Activated CD4-positive, alpha-beta T cell treated with anti-CD3 and anti-CD28 coated beads for 4 hours (primary cell): ENCODE data around the gene ADGRD1.
"Not testable (repeated sequence)": the region's sequence is repeated elsewhere in the genome, so short reads cannot be mapped to it uniquely, and the experiment has no call there.

Experiments
- DNase-seq, 2 donors: peaks; one replicate each; pipeline ENCODE4 v3.0.0-alpha.2; 2020

Gene ADGRD1

GRCh38 chr12:131108177-131108955 lies 154.7 kb downstream of the ADGRD1 start:
- DNase-seq, result no peak

DNA sequence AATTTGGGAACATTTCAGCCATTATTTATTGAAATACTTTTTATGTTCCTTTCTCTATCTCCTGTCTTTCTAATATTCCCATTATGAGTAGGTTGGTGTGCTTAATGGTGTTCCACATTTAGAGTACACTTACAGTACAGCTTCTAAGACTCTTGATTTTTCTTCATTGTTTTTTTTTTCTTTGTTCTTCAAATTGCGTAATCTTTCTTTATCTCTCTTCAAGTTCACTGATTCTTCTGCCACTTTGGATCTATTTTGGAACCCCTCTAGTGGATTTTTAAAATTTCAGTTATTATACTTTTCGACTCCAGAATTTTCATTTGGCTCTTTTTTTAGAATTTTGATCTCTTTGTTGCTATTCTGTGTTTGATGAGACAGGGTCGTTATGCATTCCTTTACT lies 157.7 kb downstream of the ADGRD1 start:
- no peak for DNase-seq

DNA sequence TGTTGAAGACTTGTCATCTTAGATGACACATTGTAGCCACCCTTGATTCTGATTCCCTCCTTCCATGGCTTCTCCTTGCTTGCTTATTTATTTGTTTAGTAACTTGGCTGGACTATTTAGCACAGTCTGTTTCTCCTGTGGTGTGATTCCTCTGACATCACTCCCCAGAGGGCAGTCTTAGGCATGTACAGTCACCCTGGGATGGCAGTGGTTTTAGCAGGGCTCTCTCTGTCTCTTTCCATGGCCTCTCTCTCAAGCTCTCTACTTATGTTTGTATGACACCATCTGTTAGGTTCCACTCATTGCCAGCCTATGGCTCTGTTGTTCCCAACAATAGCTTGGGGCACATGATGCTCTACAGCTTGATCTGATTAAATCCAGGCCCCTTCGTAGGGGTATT lies 158.3 kb downstream of the ADGRD1 start:
- DNase-seq, result no peak

GRCh38 chr12:131112700-131113290 lies 159.1 kb downstream of the ADGRD1 start:
- no peak for DNase-seq

DNA sequence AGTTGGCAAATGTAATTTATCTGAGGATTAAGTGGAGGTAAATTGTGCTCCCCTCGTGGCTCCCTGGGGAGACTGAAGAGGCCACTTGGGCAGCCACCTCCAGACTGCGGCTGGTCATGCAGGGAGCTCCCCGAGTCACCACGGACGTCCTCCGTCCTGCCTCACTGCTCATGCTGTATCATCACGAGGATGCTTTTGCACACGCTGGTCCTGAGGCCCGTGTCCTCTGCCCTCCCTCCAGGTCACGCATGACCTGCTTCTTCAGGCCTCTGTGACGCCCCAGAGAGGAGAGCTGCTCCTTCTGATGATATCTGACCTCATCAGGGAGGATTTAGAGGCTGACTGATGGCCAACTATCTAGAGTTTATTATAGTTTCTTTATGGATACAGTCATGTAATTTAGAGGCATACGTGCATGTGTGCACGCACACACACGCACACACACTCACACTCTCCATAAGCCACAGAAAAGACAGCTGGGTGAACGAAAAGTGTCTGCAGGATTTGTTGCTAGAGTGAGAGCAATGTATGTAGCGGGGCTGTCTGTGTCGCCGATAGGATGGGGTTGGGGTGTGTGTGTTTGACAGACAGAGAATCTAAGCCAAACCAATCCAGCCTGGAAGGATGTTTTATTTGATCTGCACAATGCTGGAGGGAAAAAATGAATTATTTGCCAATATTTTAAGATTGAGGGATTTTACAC lies 160.0 kb downstream of the ADGRD1 start:
- DNase-seq, result no peak

DNA sequence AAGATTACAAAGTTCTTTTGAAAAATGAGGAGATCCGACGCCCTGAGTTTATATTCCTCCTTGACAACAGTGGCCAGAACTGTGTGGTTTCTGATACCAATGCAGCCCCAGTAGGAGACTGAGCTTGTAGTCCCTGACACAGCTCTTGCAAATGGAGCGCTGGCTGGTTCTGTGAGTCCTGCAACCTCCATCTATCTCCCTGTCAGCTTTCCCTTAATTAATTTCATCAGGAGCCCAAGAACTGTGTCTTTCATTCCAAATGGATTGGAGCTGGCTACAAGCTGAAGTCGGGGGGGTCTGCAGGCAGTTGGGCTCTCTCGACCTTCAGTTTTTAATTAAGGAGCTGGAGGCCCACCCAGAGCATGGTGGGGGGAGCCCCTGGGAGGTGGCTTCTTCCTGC lies 160.6 kb downstream of the ADGRD1 start:
- DNase-seq, result no peak

GRCh38 chr12:131114942-131115584 lies 161.4 kb downstream of the ADGRD1 start:
- no peak for DNase-seq

GRCh38 chr12:131115766-131116467 lies 162.2 kb downstream of the ADGRD1 start:
- DNase-seq, result no peak

GRCh38 chr12:131116468-131117117 lies 162.9 kb downstream of the ADGRD1 start:
- no peak for DNase-seq

DNA sequence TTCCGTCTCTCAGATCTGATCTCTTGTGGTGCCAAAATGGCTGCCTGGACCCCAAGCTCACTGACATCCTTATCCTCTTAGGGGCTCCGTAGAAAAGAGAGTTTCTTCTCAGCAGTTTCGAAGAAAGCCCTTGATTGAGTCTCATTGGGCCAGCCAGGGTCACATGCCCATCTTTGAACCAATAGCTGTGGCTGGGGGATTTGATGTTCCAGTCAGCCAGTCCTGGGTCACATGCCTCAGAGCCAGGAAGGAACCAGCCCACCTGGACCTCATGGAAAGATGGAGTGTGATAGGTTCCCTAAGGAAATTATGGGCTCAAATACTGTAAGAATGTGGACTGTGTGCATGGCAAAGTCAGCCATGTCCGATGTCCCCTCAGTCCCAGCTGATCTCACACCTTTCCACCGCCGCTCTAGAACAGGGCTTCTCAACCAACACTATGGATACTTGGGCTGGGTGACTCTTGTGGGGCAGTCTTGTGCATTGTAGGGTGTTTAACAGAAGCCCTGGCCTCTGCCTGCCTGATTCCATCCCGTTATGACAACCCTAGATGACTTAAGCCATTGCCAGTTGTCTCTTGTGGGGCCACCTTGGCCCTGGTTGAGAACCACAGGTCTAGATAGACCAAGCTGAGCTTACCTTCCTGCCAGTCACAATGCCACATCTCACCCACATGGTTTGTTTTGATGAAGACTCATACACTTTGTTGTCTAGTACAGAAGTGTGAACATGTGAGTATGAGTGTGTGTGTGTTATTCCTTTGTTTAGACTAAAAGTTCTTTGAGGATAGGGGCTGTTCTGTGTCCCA lies 163.9 kb downstream of the ADGRD1 start:
- DNase-seq, result no peak

GRCh38 chr12:131118371-131118770 lies 164.7 kb downstream of the ADGRD1 start:
- no peak for DNase-seq

GRCh38 chr12:131119345-131119744 lies 165.6 kb downstream of the ADGRD1 start:
- DNase-seq, result not testable (repeated sequence)

DNA sequence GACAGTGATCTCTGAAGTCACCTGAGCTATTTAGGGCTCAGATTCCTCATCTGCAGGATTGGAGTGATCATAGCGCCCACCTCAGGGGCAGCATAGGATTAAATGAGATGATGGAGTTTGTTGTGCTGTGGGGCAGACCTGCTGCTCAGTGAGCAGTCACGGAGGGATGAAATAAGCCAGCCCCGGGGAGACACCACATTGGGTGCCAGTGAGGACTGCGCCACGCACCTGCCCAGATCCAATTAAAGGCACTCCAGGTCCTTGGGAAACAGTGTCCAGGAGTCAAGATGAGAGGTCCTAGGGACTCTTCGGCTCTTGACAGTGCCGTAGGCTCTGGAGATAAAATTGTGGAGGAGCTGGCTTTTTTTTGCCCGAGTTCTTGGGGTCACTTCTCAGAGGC lies 166.2 kb downstream of the ADGRD1 start:
- DNase-seq, result no peak

DNA sequence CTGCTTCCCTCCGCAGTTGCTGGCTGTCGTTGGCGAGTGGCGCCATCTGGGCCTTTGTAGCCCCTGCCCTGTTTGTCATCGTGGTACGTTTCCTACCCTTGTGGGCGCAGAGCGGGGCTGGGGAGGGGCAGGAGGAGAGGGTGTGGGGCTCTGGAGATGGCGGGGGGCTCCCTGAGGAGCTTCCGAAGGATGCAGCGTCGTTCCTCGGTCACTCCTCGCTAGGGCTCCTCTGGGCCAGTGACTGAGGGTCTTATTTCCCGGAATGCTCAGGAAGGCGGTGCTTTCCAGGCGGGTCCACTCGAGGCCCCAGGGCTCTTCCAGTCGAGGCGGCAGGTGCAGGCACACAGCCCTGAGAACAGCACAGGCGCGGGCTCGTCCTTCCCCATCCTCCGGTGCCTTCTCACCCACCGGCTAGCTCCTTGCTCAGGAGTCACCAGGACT lies 167.1 kb downstream of the ADGRD1 start:
- no peak for DNase-seq

DNA sequence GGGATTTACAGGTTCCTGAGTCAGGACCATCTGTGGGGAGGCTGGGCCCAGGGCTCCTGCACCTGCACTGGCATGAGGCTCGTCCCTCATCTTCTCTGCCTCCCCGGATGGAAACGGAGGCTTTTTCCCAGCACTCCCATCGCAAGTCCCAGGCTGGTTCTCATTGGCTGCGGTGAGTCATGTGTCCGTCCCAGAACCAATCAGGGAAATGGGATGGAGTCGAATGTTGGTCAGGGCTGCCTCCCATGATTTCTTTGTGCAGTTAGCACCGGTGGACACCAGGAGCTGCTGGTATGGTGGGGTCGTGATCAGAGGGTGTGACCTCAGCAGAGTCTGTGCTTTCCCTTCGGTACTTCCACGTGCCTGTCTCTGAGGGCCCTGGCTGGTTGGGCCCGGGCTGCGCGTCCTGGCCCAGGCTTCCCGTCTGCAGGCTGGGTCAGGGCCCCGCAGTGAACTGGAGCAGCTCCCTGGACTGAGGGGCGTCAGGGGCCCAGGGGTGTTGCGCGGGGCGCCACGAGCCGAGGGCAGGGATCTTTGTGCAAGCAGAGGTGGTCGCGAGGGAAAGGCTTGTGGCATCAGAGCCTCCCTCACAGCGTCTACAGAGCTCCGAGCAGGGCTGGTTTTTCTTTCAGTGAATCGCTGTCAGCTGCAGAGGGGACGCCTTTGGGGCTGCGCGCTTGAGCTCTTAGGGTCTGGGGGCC lies 168.1 kb downstream of the ADGRD1 start:
- DNase-seq, result no peak

- no peak for DNase-seq
Observed at GRCh38 chr12:131122631-131123030, 168.9 kb downstream of the ADGRD1 start.

DNA sequence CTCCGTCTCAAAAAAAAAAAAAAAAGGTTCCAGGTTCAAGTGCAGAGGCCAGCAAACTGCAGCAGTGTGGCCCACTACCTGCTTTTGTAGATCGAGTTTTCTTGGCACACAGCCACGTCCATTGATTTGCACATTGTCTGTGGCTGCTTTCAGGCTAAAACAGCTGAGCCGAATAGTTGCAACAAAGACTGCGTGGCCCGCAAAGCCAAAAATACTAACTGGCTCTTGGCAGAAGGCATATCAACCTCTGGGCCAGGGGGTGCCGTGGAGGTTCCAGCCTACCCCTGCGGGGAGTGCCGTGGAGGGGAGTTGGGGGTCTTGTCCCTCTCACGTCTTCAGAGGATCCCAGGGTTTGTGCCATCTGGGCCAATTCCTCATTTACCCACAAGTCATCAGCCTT lies 170.1 kb downstream of the ADGRD1 start:
- DNase-seq, result no peak

- DNase-seq, result no peak
Observed at GRCh38 chr12:131124487-131125280, 171.0 kb downstream of the ADGRD1 start.

DNA sequence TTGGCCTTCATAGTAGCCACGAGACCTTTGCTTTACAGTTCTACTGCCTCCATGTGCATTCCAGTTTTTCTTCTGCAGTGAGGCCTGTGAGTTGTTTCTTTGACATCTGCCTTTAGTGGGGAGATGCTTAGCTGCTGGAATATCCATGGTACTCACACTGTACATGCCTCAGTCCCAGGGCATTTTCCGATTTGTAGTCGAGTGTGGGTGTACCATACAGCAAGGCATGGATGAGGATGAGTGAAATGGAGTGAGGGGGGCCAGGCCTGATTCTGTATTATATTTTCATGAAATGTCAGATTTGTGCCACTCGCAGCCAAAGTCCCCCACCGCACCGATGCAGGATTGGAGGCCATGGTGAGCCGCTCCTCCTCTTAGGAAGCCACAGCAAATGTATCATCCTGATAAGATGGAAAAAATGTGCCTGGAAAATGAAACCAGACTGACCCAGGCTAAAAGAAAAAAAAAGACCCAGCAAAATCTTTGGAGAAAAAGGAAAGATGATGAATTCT lies 173.0 kb downstream of the ADGRD1 start:
- DNase-seq, result no peak

GRCh38 chr12:131128556-131128955 lies 174.8 kb downstream of the ADGRD1 start:
- no peak for DNase-seq
